SK-N-SH (cell line): ENCODE measurements around the gene SH3PXD2A. TPM values are rescaled to one million over a fixed set of nuclear protein-coding genes. Genes with fewer than 3 reads are reported as not detected.

Experiments used
- CTCF ChIA-PET: fragments of 300-600, 350-600 bp; formaldehyde crosslinking; extraction: SDS; loops from one replicate; lab custom pipeline; 2021; lab: Yijun Ruan, JAX
- POLR2A ChIA-PET: fragments of 350-600 bp; sonication (Branson Sonifier 250); formaldehyde crosslinking; extraction: SDS; loops from one replicate; lab custom pipeline; 2020; ENCODE audit warnings: antibody characterized with exemption, inconsistent platforms; lab: Yijun Ruan, JAX
- DNase-seq: peaks from one replicate; pipeline ENCODE4 v3.0.0; 2012
- H2AFZ ChIP-seq: fragments of 200-600 bp; sonication (generic); 2 replicates; pipeline ENCODE4 v1.8.1; 2016; ENCODE audit warnings: antibody characterized with exemption, mild to moderate bottlenecking, low read depth
- H3F3A ChIP-seq: fragments of 200-600 bp; sonication (generic); replicated peaks from 2 replicates; pipeline ENCODE3; 2016; ENCODE audit warnings: antibody characterized with exemption, mild to moderate bottlenecking; ENCODE audit not compliant: insufficient read depth
- H3K27ac ChIP-seq, 2 experiments: fragments of 200-500 bp in 1 of 2; fragments of 200-600 bp in 1 of 2; sonication (Bioruptor generic) in 1 of 2; sonication (generic), shearing (Covaris generic) in 1 of 2; 2 replicates each; pipeline versions ENCODE4 v1.5.1 to v1.6.1; 2014 to 2016; ENCODE audit warnings: low read depth in 2 of 2, inconsistent platforms in 1 of 2, low read length in 1 of 2, mild to moderate bottlenecking in 1 of 2, mixed read lengths in 1 of 2
- H3K27me3 ChIP-seq: fragments of 200-600 bp; sonication (generic), shearing (Covaris generic); 2 replicates; pipeline ENCODE4 v1.6.1; 2016; ENCODE audit warnings: mixed run types; ENCODE audit not compliant: insufficient read depth
- H3K36me3 ChIP-seq, 2 experiments: fragments of 200-500 bp in 1 of 2; fragments of 200-600 bp in 1 of 2; sonication (Bioruptor generic) in 1 of 2; sonication (generic) in 1 of 2; replicated peaks in 1 of 2; 2 replicates each; pipeline versions ENCODE3 to v1.5.1; 2014 to 2016; ENCODE audit warnings: low read length in 1 of 2, mild to moderate bottlenecking in 1 of 2; ENCODE audit not compliant: insufficient read depth in 2 of 2, control insufficient read depth in 1 of 2
- H3K4me1 ChIP-seq, 2 experiments: fragments of 200-500 bp in 1 of 2; fragments of 200-600 bp in 1 of 2; sonication (Bioruptor generic) in 1 of 2; sonication (generic), shearing (Covaris generic) in 1 of 2; 2 replicates each; pipeline versions ENCODE4 v1.5.1 to v1.6.1; 2014 to 2016; ENCODE audit warnings: low read depth in 1 of 2, low read length in 1 of 2, mixed run types in 1 of 2; ENCODE audit not compliant: insufficient read depth in 2 of 2, control insufficient read depth in 1 of 2
- H3K4me2 ChIP-seq: fragments of 200-600 bp; sonication (generic), shearing (Covaris generic); 2 replicates; pipeline ENCODE4 v1.6.1; 2017; ENCODE audit warnings: mixed run types
- H3K4me3 ChIP-seq, 2 experiments: fragments of 200-500 bp in 1 of 2; fragments of 200-600 bp in 1 of 2; sonication (Bioruptor generic) in 1 of 2; sonication (generic), shearing (Covaris generic) in 1 of 2; 2 replicates each; pipeline versions ENCODE4 v1.5.1 to v1.8.1; 2014 to 2016; ENCODE audit warnings: low read depth in 2 of 2, inconsistent platforms in 1 of 2, low read length in 1 of 2, mild to moderate bottlenecking in 1 of 2, mixed read lengths in 1 of 2, moderate library complexity in 1 of 2
- H3K79me2 ChIP-seq: fragments of 200-600 bp; sonication (generic); 2 replicates; pipeline ENCODE4 v1.8.1; 2017; ENCODE audit warnings: mild to moderate bottlenecking; ENCODE audit not compliant: insufficient read depth
- H3K9ac ChIP-seq: fragments of 200-600 bp; sonication (generic); 2 replicates; pipeline ENCODE4 v1.6.1; 2017; ENCODE audit warnings: mixed run types
- H3K9me2 ChIP-seq: fragments of 200-600 bp; sonication (generic); 2 replicates; pipeline ENCODE4 v1.6.1; 2017; ENCODE audit warnings: mixed run types
- H3K9me3 ChIP-seq: fragments of 200-600 bp; sonication (generic); 2 replicates; pipeline ENCODE4 v1.6.1; 2017; ENCODE audit warnings: mixed run types, mild to moderate bottlenecking, moderate library complexity
- H4K20me1 ChIP-seq: fragments of 200-600 bp; sonication (generic); 2 replicates; pipeline ENCODE4 v1.6.1; 2017; ENCODE audit warnings: mild to moderate bottlenecking, mixed run types; ENCODE audit not compliant: insufficient read depth
- ELF1 ChIP-seq: IDR thresholded peaks from 2 replicates; pipeline ENCODE4 v1.4.0; 2012
- FOSL2 ChIP-seq: IDR thresholded peaks from 2 replicates; pipeline ENCODE4 v1.4.0; 2012; ENCODE audit warnings: low read depth, mild to moderate bottlenecking, moderate library complexity, borderline replicate concordance
- FOXM1 ChIP-seq: IDR thresholded peaks from 2 replicates; pipeline ENCODE4 v1.4.0; 2012; ENCODE audit warnings: low read depth, mild to moderate bottlenecking
- GABPA ChIP-seq: IDR thresholded peaks from 2 replicates; pipeline ENCODE4 v1.4.0; 2012; ENCODE audit warnings: low read depth, mild to moderate bottlenecking
- GATA2 ChIP-seq: sonication (generic); formaldehyde crosslinking; IDR thresholded peaks from 2 replicates; pipeline ENCODE4 v1.5.0; 2020; ENCODE audit warnings: mild to moderate bottlenecking, missing genetic modification reagents
- MAX ChIP-seq: IDR thresholded peaks from 2 replicates; pipeline ENCODE4 v1.4.0; 2012; ENCODE audit warnings: low read depth
- NRF1 ChIP-seq: IDR thresholded peaks from 2 replicates; pipeline ENCODE4 v1.6.1; 2012; ENCODE audit warnings: low read depth, mild to moderate bottlenecking, low read length
- POLR2AphosphoS5 ChIP-seq: IDR thresholded peaks from 2 replicates; pipeline ENCODE4 v1.6.1; 2012; ENCODE audit warnings: low read depth, low read length
- REST ChIP-seq: IDR thresholded peaks from 2 replicates; pipeline ENCODE4 v1.6.1; 2012; ENCODE audit warnings: mild to moderate bottlenecking, low read depth, low read length, moderate library complexity
- RFX5 ChIP-seq: IDR thresholded peaks from 2 replicates; pipeline ENCODE4 v1.6.1; 2012; ENCODE audit warnings: mild to moderate bottlenecking, improper control_type of control experiment, low read length
- RXRA ChIP-seq: IDR thresholded peaks from 2 replicates; pipeline ENCODE4 v1.4.0; 2012; ENCODE audit warnings: low read depth, mild to moderate bottlenecking, borderline replicate concordance
- TEAD4 ChIP-seq: IDR thresholded peaks from 2 replicates; pipeline ENCODE4 v1.4.0; 2012; ENCODE audit warnings: mild to moderate bottlenecking, borderline replicate concordance; ENCODE audit not compliant: insufficient read depth
- WGBS: methylation state at CpG from one replicate; pipeline ENCODE4 v1.1.6; 2017; ENCODE audit warnings: low lambda C conversion rate; 5-methylcytosine and 5-hydroxymethylcytosine counted together
- polyA plus RNA-seq, 3 experiments: library from polyadenylated mRNA; depleted of rRNA; stranded (reverse); fragments of >200 nt; gene quantifications; 2 replicates each; pipeline ENCODE4 v1.2.3, GENCODE V29; 2012
- TF ChIP-seq, protein P1 (sequence below): IDR thresholded peaks from 2 replicates; pipeline ENCODE4 v1.4.0; 2012; ENCODE audit warnings: low read depth, borderline replicate concordance

Gene SH3PXD2A
- polyA plus RNA-seq, 1 of the 3 experiments (the other 2 are of a cell fraction): 2.5 TPM

DNA sequence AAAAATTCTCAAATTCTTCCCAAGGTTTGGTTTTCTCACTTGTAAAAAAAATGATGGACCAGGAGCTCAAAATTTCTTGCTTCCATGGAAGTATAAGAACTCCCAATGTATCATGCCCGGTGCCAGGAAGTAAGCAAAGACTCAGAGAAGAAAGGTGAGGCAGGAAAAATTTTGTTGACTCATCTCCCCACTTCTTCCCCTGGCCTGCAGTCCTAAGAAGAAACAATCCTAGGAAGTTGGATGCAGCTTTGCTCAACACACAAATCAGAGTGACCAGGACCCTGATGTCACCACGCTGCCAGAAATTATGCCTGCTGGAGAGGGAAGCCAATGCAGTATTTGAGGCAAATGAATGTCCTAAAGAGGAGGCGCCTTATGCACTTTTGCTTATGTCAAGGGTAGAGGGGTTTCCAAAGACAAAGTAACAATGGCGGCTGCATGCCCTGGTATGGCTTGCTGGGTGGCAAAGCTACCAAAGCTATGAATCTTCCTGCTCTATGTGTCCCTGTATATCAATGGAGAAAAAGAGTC, 198.2 kb downstream of the SH3PXD2A start:
- Histone ChIP-seq H3K27me3 (no peaks in the 10 kb centered on the region), H3K36me3 (no peaks in the 10 kb centered on the region), H3K4me1 (peaks cover 0 to 10% of the 10 kb centered on the region in 2 experiments; a peak in 1 of 4 replicates), H3K9me2 (no peaks in the 10 kb centered on the region), H3K4me2 (no peak overlapping the region), H3K79me2 (no peaks in the 10 kb centered on the region), H2AFZ (no peak overlapping the region), H3K4me3 (no peak overlapping the region), H3K9ac (no peak overlapping the region), H4K20me1 (no peaks in the 10 kb centered on the region), H3K9me3 (no peaks in the 10 kb centered on the region), H3K27ac (no peak overlapping the region), H3F3A (no peaks in the 10 kb centered on the region)
- TF ChIP-seq POLR2AphosphoS5 (no peak), REST (no peak), RXRA (no peak), MAX (no peak), FOXM1 (no peak), GABPA (no peak), ELF1 (no peak), FOSL2 (no peak), TEAD4 (no peak), GATA2 (CRISPR knock-in tag) (no peak), NRF1 (no peak), RFX5 (no peak)
- TF ChIP-seq, protein P1, sequence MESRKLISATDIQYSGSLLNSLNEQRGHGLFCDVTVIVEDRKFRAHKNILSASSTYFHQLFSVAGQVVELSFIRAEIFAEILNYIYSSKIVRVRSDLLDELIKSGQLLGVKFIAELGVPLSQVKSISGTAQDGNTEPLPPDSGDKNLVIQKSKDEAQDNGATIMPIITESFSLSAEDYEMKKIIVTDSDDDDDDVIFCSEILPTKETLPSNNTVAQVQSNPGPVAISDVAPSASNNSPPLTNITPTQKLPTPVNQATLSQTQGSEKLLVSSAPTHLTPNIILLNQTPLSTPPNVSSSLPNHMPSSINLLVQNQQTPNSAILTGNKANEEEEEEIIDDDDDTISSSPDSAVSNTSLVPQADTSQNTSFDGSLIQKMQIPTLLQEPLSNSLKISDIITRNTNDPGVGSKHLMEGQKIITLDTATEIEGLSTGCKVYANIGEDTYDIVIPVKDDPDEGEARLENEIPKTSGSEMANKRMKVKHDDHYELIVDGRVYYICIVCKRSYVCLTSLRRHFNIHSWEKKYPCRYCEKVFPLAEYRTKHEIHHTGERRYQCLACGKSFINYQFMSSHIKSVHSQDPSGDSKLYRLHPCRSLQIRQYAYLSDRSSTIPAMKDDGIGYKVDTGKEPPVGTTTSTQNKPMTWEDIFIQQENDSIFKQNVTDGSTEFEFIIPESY: no peak
- POLR2A ChIA-PET: no interaction called here
- DNase-seq: no peak
- CTCF ChIA-PET: interaction anchor here (1.1 to 3.8 kb wide), 4 partner anchors 23 to 171 kb away, joined by 3 to 12 read pairs (median 4); no protein-coding TSS in a partner anchor
- 93% methylated on average over 4 of the region's 4 CpGs for WGBS
